OCI-LY7 (cell line): Measurements from ENCODE around the gene RNF14. TPM values are rescaled to one million over a fixed set of nuclear protein-coding genes. Genes with fewer than 3 reads are reported as not detected.

ENCODE experiments used
- BruUV-seq: library from RNA; stranded (reverse); fragments of 400-500 nt; replicated peaks from 2 replicates; lab custom pipeline; 2021; lab: Mats Ljungman, UMichigan
- CTCF ChIA-PET: fragments of 300-600 bp; sonication (Branson Sonifier 250); formaldehyde crosslinking; loops from one replicate; lab custom pipeline; 2022; ENCODE audit warnings: antibody characterized with exemption; ENCODE audit not compliant: unreplicated experiment; lab: Charles Lee
- POLR2A ChIA-PET: fragments of 300-600 bp; sonication (Branson Sonifier 250); formaldehyde crosslinking; loops from one replicate; lab custom pipeline; 2022; ENCODE audit warnings: antibody characterized with exemption; lab: Charles Lee
- DNase-seq: peaks from one replicate; pipeline ENCODE4 v3.0.0-alpha.2; 2015; ENCODE audit warnings: low spot score
- H2AFZ ChIP-seq: fragments of 200-600 bp; sonication (generic), shearing (Covaris generic); 2 replicates; pipeline ENCODE4 v1.6.1; 2014; ENCODE audit warnings: mild to moderate bottlenecking, antibody characterized with exemption, low read length, moderate library complexity
- H3K27ac ChIP-seq: fragments of 200-600 bp; sonication (generic); 2 replicates; pipeline ENCODE4 v1.5.1; 2014; ENCODE audit warnings: mixed run types, low read depth, mild to moderate bottlenecking, moderate library complexity, low read length, inconsistent platforms; ENCODE audit not compliant: poor library complexity, severe bottlenecking
- H3K36me3 ChIP-seq: fragments of 200-600 bp; sonication (generic); 2 replicates; pipeline ENCODE4 v1.6.1; 2014; ENCODE audit warnings: mild to moderate bottlenecking, antibody characterized with exemption, low read length, moderate library complexity, mixed read lengths; ENCODE audit not compliant: insufficient read depth
- H3K4me1 ChIP-seq: fragments of 200-600 bp; sonication (generic); 2 replicates; pipeline ENCODE4 v1.5.1; 2014; ENCODE audit warnings: mild to moderate bottlenecking, low read length; ENCODE audit not compliant: insufficient read depth, poor library complexity, severe bottlenecking
- H3K4me2 ChIP-seq: fragments of 200-600 bp; sonication (generic); 2 replicates; pipeline ENCODE4 v1.6.1; 2014; ENCODE audit warnings: mild to moderate bottlenecking, low read length
- H3K4me3 ChIP-seq: fragments of 200-600 bp; sonication (generic); 2 replicates; pipeline ENCODE4 v1.5.1; 2014; ENCODE audit warnings: mild to moderate bottlenecking, low read depth, low read length; ENCODE audit not compliant: poor library complexity, severe bottlenecking
- H3K79me2 ChIP-seq: fragments of 200-600 bp; sonication (generic); 2 replicates; pipeline ENCODE4 v1.6.1; 2016; ENCODE audit warnings: low read depth, mild to moderate bottlenecking, low read length, moderate library complexity, mixed read lengths; ENCODE audit not compliant: insufficient read depth
- H3K9me2 ChIP-seq: fragments of 200-600 bp; sonication (generic); 2 replicates; pipeline ENCODE4 v1.6.1; 2016; ENCODE audit warnings: mild to moderate bottlenecking, low read length, mixed read lengths; ENCODE audit not compliant: insufficient read depth
- H3K9me3 ChIP-seq: fragments of 200-600 bp; sonication (generic); 2 replicates; pipeline ENCODE4 v1.6.1; 2014; ENCODE audit warnings: mild to moderate bottlenecking, mixed run types, low read length, mixed read lengths
- H4K20me1 ChIP-seq: fragments of 200-600 bp; sonication (generic); 2 replicates; pipeline ENCODE4 v1.6.1; 2014; ENCODE audit warnings: mild to moderate bottlenecking, antibody characterized with exemption, low read length, moderate library complexity, mixed read lengths; ENCODE audit not compliant: insufficient read depth
- CTCF ChIP-seq: fragments of 200-600 bp; sonication (generic); conservative IDR thresholded peaks from 2 replicates; pipeline ENCODE4 v1.5.1; 2014; ENCODE audit warnings: mild to moderate bottlenecking, antibody characterized with exemption, low read length, moderate library complexity, mixed read lengths
- EZH2phosphoT487 ChIP-seq: fragments of 200-600 bp; sonication (generic); IDR thresholded peaks from 2 replicates; pipeline ENCODE4 v1.6.1; 2018; ENCODE audit warnings: low read depth, borderline replicate concordance, mild to moderate bottlenecking, mixed run types, antibody characterized with exemption, low read length, moderate library complexity, mixed read lengths
- intact Hi-C: fragments of 100-400 bp; cut with micrococcal nuclease; formaldehyde crosslinking; loops from one replicate; pipeline ENCODE4 v1.10.0; 2022; ENCODE audit not compliant: unreplicated experiment
- total RNA-seq, 2 experiments: library from RNA; depleted of rRNA in 1 of 2; stranded (reverse); fragments of >200 nt in 1 of 2; shearing (Covaris generic) in 1 of 2; gene quantifications; 2 replicates each; pipeline ENCODE4 v1.2.3, GENCODE V29; 2014 to 2022

Gene RNF14
- total RNA-seq, 2 experiments from 2014 or later: 31.7 to 41.1 TPM

GRCh38 chr5:141966963-141967333, 2.0 kb upstream of the RNF14 start:
- peaks cover 7% of the 10 kb centered on the region for H3K36me3 ChIP-seq
- DNase-seq: no peak
- H4K20me1 ChIP-seq: no peaks in the 10 kb centered on the region
- TF ChIP-seq EZH2phosphoT487 (no peak), CTCF (no peak; the same call in 1 of the 2 replicates)
- BruUV-seq: no TSS peak
- H3K4me3 ChIP-seq: peak overlapping the region; percentile 87
- no peaks in the 10 kb centered on the region for H3K9me3 ChIP-seq
- peak overlapping the region; percentile 92 for H3K4me2 ChIP-seq
- no peaks in the 10 kb centered on the region for H3K9me2 ChIP-seq
- peak overlapping the region; percentile 99 for H3K27ac ChIP-seq
- H3K79me2 ChIP-seq: peaks cover 28% of the 10 kb centered on the region
- ChIA-PET POLR2A (interaction anchor here (3.7 to 4.7 kb wide), 3 partner anchors 44 to 51 kb away, joined by 20 to 29 read pairs (median 23); partner anchors contain the start of genes DELE1 and GNPDA1), CTCF (no interaction called here)
- H2AFZ ChIP-seq: peak overlapping the region; percentile 97
- peaks cover 48% of the 10 kb centered on the region for H3K4me1 ChIP-seq
- intact Hi-C loops: no loop called here

DNA sequence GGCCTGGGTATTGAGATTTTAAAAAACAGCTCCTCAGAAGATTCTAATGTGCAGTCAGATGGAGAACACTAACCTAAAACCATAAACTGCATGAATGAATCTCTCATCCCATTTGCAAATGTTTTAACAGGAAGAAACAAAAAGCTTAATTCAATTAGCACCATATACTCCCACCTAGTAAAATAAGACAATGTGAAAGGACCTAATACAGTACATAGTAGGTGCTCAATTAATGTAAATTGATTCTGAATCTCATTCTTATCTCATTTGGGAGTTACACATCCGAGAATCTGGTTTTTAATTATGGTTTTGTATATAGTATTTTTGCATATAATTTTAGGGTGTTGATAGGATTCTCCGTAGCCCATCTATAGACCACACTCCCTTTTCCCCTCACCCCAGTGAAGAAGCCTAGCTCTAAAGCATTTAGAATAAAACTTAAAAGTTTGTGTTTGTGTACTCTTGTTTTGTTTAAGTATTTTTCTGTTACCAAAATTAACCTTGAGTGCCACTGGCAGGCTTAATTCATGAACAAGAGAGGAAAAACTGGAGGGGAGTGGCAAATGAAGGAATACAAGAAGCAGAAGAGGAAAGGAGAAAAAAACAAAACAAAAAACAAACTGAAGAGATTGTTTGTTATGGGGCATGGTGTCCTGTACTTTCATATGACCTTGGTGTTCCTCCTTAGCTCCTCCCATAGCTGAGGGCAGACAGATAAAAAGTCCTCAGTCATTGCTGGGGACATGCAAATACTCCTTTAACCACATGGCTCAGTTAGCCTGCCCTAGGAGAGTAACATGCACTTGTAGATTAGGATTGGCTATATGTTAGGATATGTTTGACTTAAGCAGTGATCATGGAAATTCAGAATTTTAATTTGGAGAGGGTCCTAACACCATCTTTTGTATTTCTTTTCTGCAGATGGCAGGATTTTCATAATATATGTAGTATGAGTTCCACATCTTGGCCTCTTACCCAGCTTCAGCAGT, 1.2 kb downstream of the RNF14 start:
- H3K4me3 ChIP-seq: peak overlapping the region; percentile 87
- peaks cover 40% of the 10 kb centered on the region for H3K79me2 ChIP-seq
- intact Hi-C loops: loop anchor here (2.0 kb wide), 2 partner anchors 47 to 121 kb away; partner anchors contain the start of gene DELE1
- H3K27ac ChIP-seq: peak overlapping the region; percentile 99
- ChIA-PET CTCF (interaction anchor here (1.1 to 2.4 kb wide), 7 partner anchors 9 to 319 kb away, joined by 3 to 15 read pairs (median 4); partner anchors contain the start of genes FCHSD1 and GNPDA1), POLR2A (interaction anchor here (0.6 to 4.7 kb wide), 17 partner anchors 8 to 649 kb away, joined by 3 to 29 read pairs (median 4); partner anchors contain the start of genes DELE1, GNPDA1 and TAF7)
- peak overlapping the region; percentile 35; the same call in 1 of the 2 replicates for H2AFZ ChIP-seq
- peaks cover 41% of the 10 kb centered on the region for H3K4me1 ChIP-seq
- no peaks in the 10 kb centered on the region for H3K9me3 ChIP-seq
- no peaks in the 10 kb centered on the region for H4K20me1 ChIP-seq
- no peaks in the 10 kb centered on the region for H3K9me2 ChIP-seq
- H3K4me2 ChIP-seq: peak overlapping the region; percentile 97
- DNase-seq: peak; percentile 82
- no peak for TF ChIP-seq EZH2phosphoT487
- TF ChIP-seq CTCF: no peak
- peaks cover 38% of the 10 kb centered on the region for H3K36me3 ChIP-seq
- BruUV-seq: no TSS peak
